Mucosa of rectum (tissue), 2 donors: Measurements from ENCODE around the gene ARHGEF26.

Source experiments
- H3K27ac ChIP-seq, 2 donors: one replicate each; pipeline ENCODE4 v1.7.0; 2013; ENCODE audit warnings: inconsistent platforms in 2 of 2, low read depth in 2 of 2, low read length in 2 of 2
- H3K27me3 ChIP-seq, 2 donors: one replicate each; pipeline ENCODE4 v1.7.0; 2013; ENCODE audit warnings: low read length in 2 of 2; ENCODE audit not compliant: control insufficient read depth in 2 of 2, insufficient read depth in 2 of 2
- H3K36me3 ChIP-seq, 2 donors: one replicate each; pipeline ENCODE4 v1.7.0; 2013; ENCODE audit warnings: low read length in 2 of 2; ENCODE audit not compliant: control insufficient read depth in 2 of 2, insufficient read depth in 2 of 2
- H3K4me1 ChIP-seq, 2 donors: one replicate each; pipeline ENCODE4 v1.7.0; 2013; ENCODE audit warnings: low read length in 2 of 2, mild to moderate bottlenecking in 1 of 2; ENCODE audit not compliant: control insufficient read depth in 2 of 2, insufficient read depth in 2 of 2
- H3K4me3 ChIP-seq, 2 donors: one replicate each; pipeline ENCODE4 v1.7.0; 2013; ENCODE audit warnings: low read length in 2 of 2
- H3K9ac ChIP-seq, 2 donors: one replicate each; pipeline ENCODE4 v1.7.0; 2013; ENCODE audit warnings: low read length in 2 of 2, low read depth in 1 of 2, mild to moderate bottlenecking in 1 of 2
- H3K9me3 ChIP-seq, 2 donors: one replicate each; pipeline ENCODE4 v1.7.0; 2013; ENCODE audit warnings: low read length in 2 of 2; ENCODE audit not compliant: control insufficient read depth in 2 of 2
- donor health status: healthy.
- donor health status: Normal muscosa, but diverticular disease.

ARHGEF26 gene

GRCh38 chr3:154223519-154223918, 102.3 kb downstream of the ARHGEF26 start:
- Histone ChIP-seq H3K4me3 (no peak overlapping the region), H3K9me3 (no peaks in the 10 kb centered on the region), H3K36me3 (no peaks in the 10 kb centered on the region), H3K9ac (no peak overlapping the region), H3K27ac (no peak overlapping the region), H3K4me1 (no peaks in the 10 kb centered on the region), H3K27me3 (no peaks in the 10 kb centered on the region)

GRCh38 chr3:154224366-154224765, 103.2 kb downstream of the ARHGEF26 start:
- Histone ChIP-seq H3K9me3 (no peaks in the 10 kb centered on the region), H3K36me3 (no peaks in the 10 kb centered on the region), H3K27ac (no peak overlapping the region), H3K9ac (no peak overlapping the region), H3K27me3 (no peaks in the 10 kb centered on the region), H3K4me1 (no peaks in the 10 kb centered on the region), H3K4me3 (no peak overlapping the region)

DNA sequence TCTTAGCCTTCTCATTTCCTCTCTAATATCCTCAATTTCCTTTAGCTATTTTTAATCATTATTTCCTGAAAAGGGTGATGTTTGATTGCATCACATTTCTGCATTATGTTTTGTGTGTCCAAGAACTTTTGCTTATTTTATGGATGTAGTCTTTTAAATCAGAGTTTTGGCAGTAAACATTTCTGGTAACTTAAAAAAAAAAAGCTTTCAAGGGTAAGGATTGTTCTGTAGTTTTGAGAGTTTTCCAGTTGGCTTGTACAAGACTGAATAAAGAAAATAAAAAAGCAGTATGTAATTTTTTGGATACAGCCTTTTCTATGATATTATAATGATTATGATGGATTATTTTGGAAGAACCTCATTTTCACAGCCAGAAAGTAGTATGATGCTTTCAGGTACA, 103.7 kb downstream of the ARHGEF26 start:
- no peaks in the 10 kb centered on the region for H3K4me1 ChIP-seq
- no peak overlapping the region for H3K4me3 ChIP-seq
- no peaks in the 10 kb centered on the region for H3K27me3 ChIP-seq
- no peak overlapping the region for H3K9ac ChIP-seq
- H3K9me3 ChIP-seq: no peaks in the 10 kb centered on the region
- no peak overlapping the region for H3K27ac ChIP-seq
- no peaks in the 10 kb centered on the region for H3K36me3 ChIP-seq

- Histone ChIP-seq H3K27ac (no peak overlapping the region), H3K4me1 (no peaks in the 10 kb centered on the region), H3K9me3 (no peaks in the 10 kb centered on the region), H3K4me3 (no peak overlapping the region), H3K27me3 (no peaks in the 10 kb centered on the region), H3K36me3 (no peaks in the 10 kb centered on the region), H3K9ac (no peak overlapping the region)
Observed at GRCh38 chr3:154225536-154225935, 104.3 kb downstream of the ARHGEF26 start.

- Histone ChIP-seq H3K9me3 (no peaks in the 10 kb centered on the region), H3K4me3 (no peak overlapping the region), H3K36me3 (no peaks in the 10 kb centered on the region), H3K9ac (no peak overlapping the region), H3K27me3 (no peaks in the 10 kb centered on the region), H3K4me1 (no peaks in the 10 kb centered on the region), H3K27ac (no peak overlapping the region)
Observed at GRCh38 chr3:154227531-154227930, 106.3 kb downstream of the ARHGEF26 start.

- Histone ChIP-seq H3K9me3 (no peaks in the 10 kb centered on the region), H3K4me3 (no peak overlapping the region), H3K27me3 (no peaks in the 10 kb centered on the region), H3K36me3 (no peaks in the 10 kb centered on the region), H3K4me1 (no peaks in the 10 kb centered on the region), H3K27ac (no peak overlapping the region), H3K9ac (no peak overlapping the region)
Observed at GRCh38 chr3:154228561-154229216, 107.5 kb downstream of the ARHGEF26 start.

DNA sequence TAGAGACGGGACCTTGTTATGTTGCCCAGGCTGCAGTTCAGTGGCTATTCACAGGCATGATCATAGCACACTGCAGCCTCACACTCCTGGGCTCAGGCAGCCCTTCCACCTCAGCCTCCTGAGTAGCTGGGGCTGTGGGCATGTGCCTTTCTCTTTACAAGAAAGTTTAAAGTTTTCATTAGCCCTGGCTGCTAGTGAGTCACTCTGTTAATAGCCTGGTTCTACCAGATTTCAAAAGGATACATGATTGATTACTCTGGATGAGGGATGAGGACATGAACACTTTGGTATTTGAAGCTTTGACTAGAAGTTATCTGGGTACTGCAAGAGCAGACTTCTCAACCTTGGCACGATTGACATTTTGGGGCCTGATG, 108.0 kb downstream of the ARHGEF26 start:
- no peak overlapping the region for H3K27ac ChIP-seq
- no peaks in the 10 kb centered on the region for H3K9me3 ChIP-seq
- H3K4me3 ChIP-seq: no peak overlapping the region
- no peaks in the 10 kb centered on the region for H3K4me1 ChIP-seq
- no peak overlapping the region for H3K9ac ChIP-seq
- H3K27me3 ChIP-seq: no peaks in the 10 kb centered on the region
- H3K36me3 ChIP-seq: no peaks in the 10 kb centered on the region

- no peak overlapping the region for H3K9ac ChIP-seq
- no peaks in the 10 kb centered on the region for H3K4me1 ChIP-seq
- no peaks in the 10 kb centered on the region for H3K27me3 ChIP-seq
- no peaks in the 10 kb centered on the region for H3K9me3 ChIP-seq
- H3K4me3 ChIP-seq: no peak overlapping the region
- no peak overlapping the region for H3K27ac ChIP-seq
- no peaks in the 10 kb centered on the region for H3K36me3 ChIP-seq
Observed at GRCh38 chr3:154235330-154235729, 114.1 kb downstream of the ARHGEF26 start.

DNA sequence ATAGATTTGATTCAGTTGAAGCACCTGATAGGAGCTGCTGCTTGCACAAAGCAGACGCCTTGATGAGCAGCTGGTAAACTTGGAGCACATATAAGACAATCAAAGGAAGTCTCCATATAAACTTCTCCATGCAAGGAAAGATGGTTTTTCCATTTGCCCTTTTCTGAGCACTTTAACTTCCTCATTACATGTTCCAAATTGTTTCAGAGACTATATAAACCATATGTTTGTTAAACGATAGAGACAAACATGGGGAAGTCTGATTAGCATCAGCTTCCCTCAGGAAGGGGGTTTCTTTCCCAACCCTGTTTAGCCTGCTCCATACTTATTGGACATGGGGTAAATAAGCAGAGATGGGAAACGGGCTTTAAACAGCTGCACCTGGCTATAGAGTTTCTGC, 115.1 kb downstream of the ARHGEF26 start:
- Histone ChIP-seq H3K9ac (no peak overlapping the region), H3K27ac (no peak overlapping the region), H3K27me3 (no peaks in the 10 kb centered on the region), H3K36me3 (no peaks in the 10 kb centered on the region), H3K4me3 (no peak overlapping the region), H3K4me1 (no peaks in the 10 kb centered on the region), H3K9me3 (no peaks in the 10 kb centered on the region)

DNA sequence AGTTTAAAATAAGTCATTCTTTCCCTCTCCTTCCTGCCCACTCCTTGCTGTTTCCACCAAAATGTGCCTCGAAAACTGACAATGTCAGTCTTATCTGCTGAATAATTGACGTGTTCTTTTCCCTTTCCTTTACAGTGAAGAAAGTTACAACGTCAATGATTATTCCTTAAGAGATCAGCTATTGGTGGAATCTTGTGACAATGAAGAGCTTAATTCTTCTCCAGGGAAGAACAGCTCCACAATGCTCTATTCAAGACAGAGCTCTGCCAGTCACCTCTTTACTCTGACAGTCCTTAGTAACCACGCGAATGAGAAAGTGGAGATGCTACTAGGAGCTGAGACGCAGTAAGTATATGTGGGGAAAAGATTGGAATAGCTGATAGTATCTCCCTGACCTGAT, 119.0 kb downstream of the ARHGEF26 start:
- no peak overlapping the region for H3K27ac ChIP-seq
- H3K9me3 ChIP-seq: no peaks in the 10 kb centered on the region
- H3K4me1 ChIP-seq: no peaks in the 10 kb centered on the region
- H3K27me3 ChIP-seq: no peaks in the 10 kb centered on the region
- H3K4me3 ChIP-seq: no peak overlapping the region
- H3K9ac ChIP-seq: no peak overlapping the region
- H3K36me3 ChIP-seq: no peaks in the 10 kb centered on the region

GRCh38 chr3:154241496-154241895, 120.3 kb downstream of the ARHGEF26 start:
- no peak overlapping the region for H3K9ac ChIP-seq
- no peaks in the 10 kb centered on the region for H3K9me3 ChIP-seq
- H3K27ac ChIP-seq: no peak overlapping the region
- no peak overlapping the region for H3K4me3 ChIP-seq
- H3K27me3 ChIP-seq: no peaks in the 10 kb centered on the region
- H3K36me3 ChIP-seq: no peaks in the 10 kb centered on the region
- H3K4me1 ChIP-seq: no peaks in the 10 kb centered on the region
